GM19455 (cell line): ENCODE results near the gene ARHGAP6.
A peak's percentile ranks its signal among the peaks of the same experiment; 100 is the strongest.

Source experiments
- ATAC-seq: cut with Tn5 transposase; IDR thresholded peaks from one replicate; pipeline ENCODE4 v1.9.1; 2021; ENCODE audit not compliant: unreplicated experiment

ARHGAP6 gene

GRCh38 chrX:11188664-11189063 lies 477.1 kb downstream of the ARHGAP6 start:
- ATAC-seq: no peak

GRCh38 chrX:11187001-11187400 lies 478.7 kb downstream of the ARHGAP6 start:
- no peak for ATAC-seq

GRCh38 chrX:11185861-11186260 lies 479.9 kb downstream of the ARHGAP6 start:
- ATAC-seq: no peak

DNA sequence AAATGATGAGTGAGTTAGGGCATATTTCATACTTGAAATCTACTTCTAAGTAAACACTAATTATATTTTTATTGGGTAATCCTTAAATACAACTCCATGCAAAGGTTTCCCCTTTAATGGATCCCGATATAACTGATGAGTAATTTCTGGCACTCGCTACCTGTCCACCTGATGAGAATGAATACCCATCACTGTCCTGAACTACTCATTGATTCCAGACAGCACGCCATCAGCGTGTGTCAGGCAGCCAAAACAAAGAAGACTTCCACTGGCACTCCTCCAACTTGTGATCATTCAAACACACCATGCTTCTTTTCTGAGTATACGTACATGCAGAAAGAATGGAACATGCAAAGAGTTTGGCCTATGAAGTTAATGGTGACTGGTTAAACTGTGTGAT lies 485.1 kb downstream of the ARHGAP6 start:
- ATAC-seq: no peak

DNA sequence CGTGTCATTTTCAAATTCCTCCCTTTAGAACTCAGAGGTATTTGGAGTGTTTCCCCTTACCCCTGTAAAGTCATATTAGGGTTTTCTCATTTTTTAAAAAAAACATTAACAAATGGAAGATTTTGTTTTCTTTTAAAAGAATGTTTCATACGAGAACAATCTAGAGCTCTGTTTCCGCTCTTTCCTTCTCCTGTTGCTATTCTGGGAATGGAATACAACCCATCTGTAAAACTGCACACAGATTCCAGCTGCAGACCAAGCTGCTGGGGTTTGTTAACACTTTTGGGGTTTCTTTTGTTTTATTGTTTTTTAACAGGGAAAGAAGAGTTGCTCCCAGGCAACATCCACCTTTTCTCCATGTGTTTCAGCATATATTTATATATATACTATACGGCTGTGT lies 493.3 kb downstream of the ARHGAP6 start:
- ATAC-seq: no peak

- ATAC-seq: no peak
Observed at GRCh38 chrX:11171956-11172355, 493.8 kb downstream of the ARHGAP6 start.

DNA sequence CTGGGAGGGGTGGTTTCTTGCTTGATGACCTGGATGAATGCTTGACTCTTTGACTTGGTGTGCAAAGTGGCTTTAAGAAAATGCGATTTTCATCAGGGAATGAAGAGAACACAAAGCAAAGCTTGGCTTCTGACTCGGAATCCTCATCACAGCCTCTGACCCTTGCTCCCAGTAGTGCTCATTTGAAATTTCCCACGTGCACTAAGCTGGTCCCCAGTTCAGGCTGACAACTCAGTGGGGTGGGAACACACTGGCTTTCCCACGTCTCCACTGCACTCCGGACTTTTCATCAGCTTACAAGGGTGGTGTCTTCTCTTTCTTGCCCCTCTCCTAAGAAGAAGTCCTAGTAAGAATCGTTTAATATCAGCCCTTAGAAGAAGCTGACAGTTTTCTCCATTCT lies 501.3 kb downstream of the ARHGAP6 start:
- no peak for ATAC-seq

DNA sequence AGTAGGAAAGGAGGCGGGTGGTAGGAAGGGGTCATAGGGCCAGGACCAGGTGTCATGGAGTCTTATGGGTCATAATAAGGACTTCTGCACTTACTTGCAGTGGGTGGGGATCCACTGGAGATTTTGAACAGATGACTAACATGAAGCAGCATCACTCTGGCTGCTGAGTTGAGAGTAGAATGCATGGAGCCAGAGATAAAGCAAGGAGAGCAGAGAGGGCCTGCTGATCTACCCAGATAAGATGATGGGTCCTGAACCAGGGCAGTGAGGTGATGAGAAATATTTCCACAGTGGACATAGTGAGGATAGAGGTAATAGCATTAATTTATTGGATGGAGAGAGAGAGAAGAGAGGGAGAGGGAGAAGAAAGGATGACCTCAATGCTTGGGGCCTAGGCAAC lies 506.6 kb downstream of the ARHGAP6 start:
- ATAC-seq: no peak

- ATAC-seq: no peak
Observed at GRCh38 chrX:11151799-11152559, 513.7 kb downstream of the ARHGAP6 start.

- no peak for ATAC-seq
Observed at GRCh38 chrX:11148401-11148800, 517.3 kb downstream of the ARHGAP6 start.

DNA sequence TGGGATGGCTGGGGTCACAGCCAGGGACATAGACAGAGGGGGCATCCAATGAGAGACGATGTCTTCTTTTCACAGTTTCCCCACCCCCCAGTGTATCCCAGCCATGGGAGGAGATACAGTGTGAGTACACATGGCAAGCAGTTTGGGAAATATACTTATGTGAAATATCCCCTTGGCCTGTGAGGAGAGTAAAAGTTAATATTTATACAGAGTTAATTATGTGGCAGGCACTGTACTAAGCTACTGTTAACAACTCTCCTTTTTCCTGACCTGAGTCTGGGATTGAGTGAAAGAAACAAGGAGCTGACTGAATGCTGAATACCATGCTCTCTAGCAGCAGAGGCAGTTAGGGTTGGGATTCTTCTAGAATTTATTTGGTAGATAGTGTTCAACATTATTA lies 519.3 kb downstream of the ARHGAP6 start:
- ATAC-seq: no peak

DNA sequence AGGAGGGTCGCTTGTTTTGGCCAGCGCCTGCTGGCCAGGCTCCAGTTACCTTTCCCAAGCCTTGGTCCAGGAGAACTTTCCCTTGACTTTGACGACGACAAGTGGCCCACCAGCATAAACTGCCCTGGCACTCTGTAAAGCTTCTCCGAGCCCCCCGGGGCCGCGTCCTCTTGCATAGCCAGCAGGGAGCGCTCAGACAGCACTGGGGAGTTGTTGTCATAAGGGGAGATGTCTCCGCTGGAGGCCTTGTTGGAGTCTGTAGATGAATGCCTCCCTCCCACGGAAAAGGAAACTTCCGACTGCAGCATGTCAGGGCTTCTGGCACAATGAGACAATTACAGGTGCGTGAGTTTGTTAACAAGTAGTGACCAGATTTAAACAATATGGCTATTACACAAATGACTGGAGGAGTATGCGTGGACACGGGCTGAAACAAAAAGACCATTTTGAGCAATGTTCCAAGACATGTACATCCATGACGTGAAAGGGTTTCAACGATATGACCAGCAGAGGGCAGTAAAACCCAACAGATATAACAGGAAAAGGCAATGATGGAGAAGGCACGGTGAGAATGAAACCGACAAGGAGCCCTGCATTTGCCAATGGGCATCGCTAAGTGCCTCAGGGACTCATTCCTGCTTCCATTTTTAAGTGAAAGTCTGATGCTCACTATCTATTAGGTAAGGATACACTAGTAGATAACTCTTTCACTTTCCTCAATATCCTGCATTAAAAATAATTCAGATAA lies 521.6 kb downstream of the ARHGAP6 start:
- ATAC-seq: peak; percentile 84

DNA sequence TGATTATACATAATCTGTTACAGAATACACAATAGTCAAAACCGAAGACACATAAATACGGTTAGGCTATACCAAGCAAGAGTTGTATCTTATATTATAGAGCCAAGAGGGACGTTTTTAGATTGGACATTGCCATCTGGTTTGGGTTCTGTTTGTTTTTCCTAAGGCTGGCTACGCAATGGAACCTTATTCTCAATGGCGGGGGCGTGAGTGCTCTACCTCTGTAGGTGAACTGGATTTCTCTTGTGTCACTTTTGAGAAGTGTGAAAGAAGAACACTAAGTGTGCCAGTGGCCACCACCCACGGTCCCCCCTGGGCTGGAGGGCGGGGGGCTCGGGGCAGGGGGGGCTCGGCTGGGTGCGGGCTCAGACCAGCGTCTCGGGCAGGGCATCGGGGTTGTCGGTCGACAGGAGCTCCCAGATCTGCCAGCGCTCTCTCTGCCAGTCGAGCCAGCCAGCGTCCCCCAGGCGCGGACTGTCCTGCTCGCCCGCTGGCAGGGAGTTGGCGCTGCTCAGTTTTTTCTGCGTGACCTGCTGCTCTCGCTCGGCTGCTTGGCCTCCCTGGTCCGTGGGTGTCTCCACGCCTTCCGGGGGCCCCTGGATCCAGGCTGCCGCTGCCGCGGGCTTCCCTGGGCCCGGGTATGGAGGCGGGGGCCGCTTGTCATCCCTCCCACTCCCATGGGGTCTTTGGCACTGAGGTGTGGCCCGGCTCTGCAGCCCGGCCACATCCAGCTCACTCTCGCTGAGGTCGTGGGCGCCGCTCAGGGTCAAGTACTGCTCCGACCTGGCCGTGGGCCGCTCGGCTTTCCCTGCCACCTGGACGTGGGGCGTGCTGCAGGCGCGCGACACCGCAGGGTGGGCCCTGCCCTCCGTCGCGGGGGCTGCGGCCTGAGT lies 527.0 kb downstream of the ARHGAP6 start:
- no peak for ATAC-seq

DNA sequence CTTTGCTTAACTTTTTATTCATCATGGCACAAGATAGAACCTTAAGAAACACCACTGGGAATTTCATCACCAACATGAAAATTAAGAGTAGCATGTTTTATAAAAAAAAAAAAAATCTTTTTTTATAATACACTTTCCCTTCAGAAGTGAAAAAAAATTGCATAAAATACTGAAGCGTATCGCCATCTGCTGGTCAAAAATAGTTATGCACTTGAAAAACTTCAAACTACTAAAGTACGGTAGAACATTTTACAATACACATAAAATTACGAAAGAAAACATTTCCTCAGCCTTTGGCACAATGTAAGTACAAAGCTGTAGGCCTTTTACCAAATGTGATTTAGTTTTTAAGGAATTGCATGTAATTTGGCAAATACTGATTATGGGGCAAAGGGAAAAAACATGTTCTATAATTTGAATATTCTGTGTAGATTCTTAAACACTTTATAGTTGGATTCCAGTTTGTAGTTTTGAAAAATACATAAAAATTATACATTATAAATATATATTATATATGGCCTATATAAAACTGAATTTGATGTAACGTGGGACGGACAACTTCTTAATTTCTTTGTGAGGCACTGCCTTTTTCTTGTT lies 528.1 kb downstream of the ARHGAP6 start:
- ATAC-seq: no peak

DNA sequence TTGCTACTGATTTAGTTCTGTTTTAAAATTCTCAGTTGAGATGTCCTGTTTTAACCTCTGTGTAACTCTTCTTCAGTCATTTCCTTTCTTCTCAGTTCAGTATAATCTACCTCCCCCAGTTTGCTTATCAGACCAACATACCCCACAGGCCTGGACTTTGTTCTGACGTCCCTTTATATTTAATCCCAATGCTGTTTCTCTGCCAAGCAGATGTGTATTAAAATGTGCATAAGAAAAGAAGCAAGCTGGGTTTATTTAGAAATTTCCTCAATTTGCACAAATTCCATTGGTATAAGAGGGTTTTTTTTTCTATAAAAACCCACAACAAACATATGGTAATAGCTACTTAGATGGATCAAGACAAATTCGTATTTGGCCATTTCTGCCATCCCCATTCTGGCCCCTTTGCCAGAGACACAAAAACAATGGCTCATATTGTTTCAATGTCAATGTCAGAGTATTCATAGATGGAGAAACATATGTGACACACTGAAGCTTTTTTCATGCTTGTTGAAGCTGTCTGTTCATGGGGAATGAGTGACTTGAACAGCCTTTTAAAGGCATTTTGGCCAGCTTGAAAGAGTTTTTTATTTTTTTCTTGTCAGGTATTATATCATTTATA lies 530.0 kb downstream of the ARHGAP6 start:
- ATAC-seq: no peak

GRCh38 chrX:11131146-11131545 lies 534.6 kb downstream of the ARHGAP6 start:
- ATAC-seq: no peak

GRCh38 chrX:11130136-11130535 lies 535.6 kb downstream of the ARHGAP6 start:
- no peak for ATAC-seq

- no peak for ATAC-seq
Observed at GRCh38 chrX:11129534-11130105, 536.1 kb downstream of the ARHGAP6 start.

- no peak for ATAC-seq
Observed at GRCh38 chrX:11125060-11125459, 540.7 kb downstream of the ARHGAP6 start.

DNA sequence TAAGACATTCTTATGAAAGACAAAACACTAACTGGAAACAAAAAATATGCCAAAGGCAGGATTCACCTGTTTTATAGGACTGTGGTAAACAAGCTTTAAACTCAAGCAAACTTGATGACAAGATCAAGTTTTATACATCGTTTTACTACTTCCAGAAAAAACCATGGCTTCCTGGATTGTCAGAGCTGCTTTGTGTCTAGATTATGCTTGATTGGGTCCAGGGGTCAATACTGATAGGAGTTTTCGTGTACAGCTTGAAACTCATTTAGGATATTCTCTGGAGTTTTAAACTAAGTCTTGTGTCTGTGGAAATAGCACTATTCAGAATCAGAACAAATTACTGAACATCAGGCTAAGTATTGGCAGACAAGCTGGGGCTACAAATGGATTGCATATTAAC lies 541.6 kb downstream of the ARHGAP6 start:
- no peak for ATAC-seq
